Hepatocyte (in vitro differentiated cells): ENCODE measurements around the gene LRMDA.

Experiments
- EZH2 ChIP-seq: fragments of 200-600 bp; sonication (generic); IDR thresholded peaks from 2 replicates; pipeline ENCODE4 v1.6.1; 2016; ENCODE audit warnings: antibody characterized with exemption, mild to moderate bottlenecking, borderline replicate concordance
- EZH2phosphoT487 ChIP-seq: fragments of 200-600 bp; sonication (generic); IDR thresholded peaks from one replicate; pipeline ENCODE4 v1.6.1; 2018; ENCODE audit warnings: antibody characterized with exemption, mild to moderate bottlenecking, low read depth, moderate library complexity; ENCODE audit not compliant: unreplicated experiment, severe bottlenecking
- TF ChIP-seq, protein P1 (sequence below): fragments of 200-600 bp; sonication (generic); IDR thresholded peaks from 2 replicates; pipeline ENCODE4 v1.5.1; 2016; ENCODE audit warnings: antibody characterized with exemption, mild to moderate bottlenecking; ENCODE audit not compliant: poor library complexity

DNA sequence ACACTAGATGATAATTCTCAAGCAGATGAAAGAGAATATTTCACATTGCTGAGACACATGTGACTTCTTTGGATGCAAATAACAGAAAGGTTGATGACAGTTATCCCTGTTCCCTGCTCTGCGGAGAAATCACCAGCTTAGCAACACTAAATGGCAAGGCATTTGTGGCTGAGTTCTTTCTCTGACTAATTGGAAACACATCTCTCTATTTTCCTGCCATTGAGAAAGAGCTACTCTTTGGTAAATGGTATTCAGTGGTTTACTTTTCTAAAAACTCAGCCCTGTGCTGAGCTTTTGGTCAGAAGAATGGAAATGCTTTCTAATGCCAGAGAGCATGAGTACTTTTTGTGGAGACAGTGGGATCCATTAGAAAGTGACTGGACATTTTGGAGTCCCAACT, 771.4 kb downstream of the LRMDA start:
- TF ChIP-seq, protein P1, sequence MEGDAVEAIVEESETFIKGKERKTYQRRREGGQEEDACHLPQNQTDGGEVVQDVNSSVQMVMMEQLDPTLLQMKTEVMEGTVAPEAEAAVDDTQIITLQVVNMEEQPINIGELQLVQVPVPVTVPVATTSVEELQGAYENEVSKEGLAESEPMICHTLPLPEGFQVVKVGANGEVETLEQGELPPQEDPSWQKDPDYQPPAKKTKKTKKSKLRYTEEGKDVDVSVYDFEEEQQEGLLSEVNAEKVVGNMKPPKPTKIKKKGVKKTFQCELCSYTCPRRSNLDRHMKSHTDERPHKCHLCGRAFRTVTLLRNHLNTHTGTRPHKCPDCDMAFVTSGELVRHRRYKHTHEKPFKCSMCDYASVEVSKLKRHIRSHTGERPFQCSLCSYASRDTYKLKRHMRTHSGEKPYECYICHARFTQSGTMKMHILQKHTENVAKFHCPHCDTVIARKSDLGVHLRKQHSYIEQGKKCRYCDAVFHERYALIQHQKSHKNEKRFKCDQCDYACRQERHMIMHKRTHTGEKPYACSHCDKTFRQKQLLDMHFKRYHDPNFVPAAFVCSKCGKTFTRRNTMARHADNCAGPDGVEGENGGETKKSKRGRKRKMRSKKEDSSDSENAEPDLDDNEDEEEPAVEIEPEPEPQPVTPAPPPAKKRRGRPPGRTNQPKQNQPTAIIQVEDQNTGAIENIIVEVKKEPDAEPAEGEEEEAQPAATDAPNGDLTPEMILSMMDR, result no peak
- no peak for TF ChIP-seq EZH2
- TF ChIP-seq EZH2phosphoT487, result no peak
